Transverse colon (tissue), 3 donors: ENCODE measurements around the gene GNLY.

Experiments
- CTCF ChIP-seq, 5 experiments: fragments of 200-600 bp in 3 of 5; fragments of 450-650 bp in 2 of 5; sonication (generic) in 3 of 5; IDR thresholded peaks; 1 replicate in 2 of 5; 2 replicates in 3 of 5; pipeline ENCODE4 v1.5.1; 2016 to 2017; ENCODE audit warnings: antibody characterized with exemption in 5 of 5, inconsistent platforms in 3 of 5, mild to moderate bottlenecking in 2 of 5, moderate library complexity in 1 of 5
- EP300 ChIP-seq: sonication (generic); formaldehyde crosslinking; IDR thresholded peaks from one replicate; pipeline ENCODE4 v1.6.1; 2017; ENCODE audit warnings: antibody characterized with exemption, low read depth
- POLR2A ChIP-seq: fragments of 450-650 bp; IDR thresholded peaks from one replicate; pipeline ENCODE4 v1.6.1; 2016; ENCODE audit warnings: antibody characterized with exemption, mild to moderate bottlenecking, moderate library complexity

DNA sequence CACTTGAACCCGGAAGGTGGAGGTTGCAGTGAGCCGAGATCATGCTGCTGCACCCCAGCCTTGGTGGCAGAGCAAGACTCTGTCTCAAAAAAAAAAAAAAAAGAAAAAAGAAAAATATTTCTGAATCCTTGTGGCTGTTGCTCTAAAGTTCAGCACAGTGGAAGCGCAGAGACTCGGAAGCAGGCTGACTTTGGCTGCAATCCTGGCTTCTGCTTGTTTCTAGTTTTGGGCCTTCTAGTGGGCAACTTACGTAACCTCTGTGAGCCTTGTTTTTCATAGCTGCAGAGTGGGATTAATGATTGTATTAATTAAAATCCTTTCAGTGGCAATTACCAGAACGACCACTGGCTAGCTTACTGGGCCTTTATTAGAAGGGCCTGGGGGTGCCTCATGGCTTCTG, 28.4 kb downstream of the GNLY start:
- TF ChIP-seq CTCF (IDR thresholded peaks at IDR 0.05) (no peak), POLR2A (no peak), EP300 (no peak)
